NCI-H1105 (cell line): ENCODE results near the gene PET100.

Experiments
- DNase-seq: peaks from one replicate; lab custom pipeline; 2025; lab: John Stamatoyannopoulos, UW

Gene PET100, protein sequence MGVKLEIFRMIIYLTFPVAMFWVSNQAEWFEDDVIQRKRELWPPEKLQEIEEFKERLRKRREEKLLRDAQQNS

GRCh38 chr19:7629347-7630054 lies at the start of gene PET100, which contains the start of gene XAB2:
Gene PET100, plus strand, starts transcription at chr19:7629793. Its CDS starts 41 bp downstream, at chr19:7629834.
Gene XAB2, minus strand, starts transcription at chr19:7629545. Its CDS starts 18 bp downstream, at chr19:7629527.
- DNase-seq: peak; percentile 97

DNA sequence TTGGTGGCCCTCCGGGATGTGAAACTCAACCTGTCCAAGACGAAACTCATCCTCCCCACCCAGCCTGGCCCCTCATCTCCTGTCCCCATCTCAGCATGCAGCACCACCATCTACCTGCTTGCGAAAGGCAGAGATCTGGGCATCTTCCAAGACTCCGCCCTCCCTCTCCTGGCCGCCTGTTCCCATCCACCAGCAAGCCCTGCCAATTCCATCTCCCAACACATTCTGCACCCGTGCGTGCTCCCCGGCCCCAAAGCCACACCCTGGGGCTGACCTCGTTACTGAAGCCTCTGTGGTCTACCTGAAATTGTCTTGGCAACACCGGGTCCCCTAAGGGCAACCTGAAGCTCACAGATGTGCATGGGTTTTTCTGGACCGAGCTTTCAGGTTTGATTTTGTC lies 47.1 kb upstream of the PET100 start:
- no peak for DNase-seq

- DNase-seq: no peak
Observed at GRCh38 chr19:7589822-7590221, 39.8 kb upstream of the PET100 start.

- DNase-seq: no peak
Observed at GRCh38 chr19:7590256-7590655, 39.3 kb upstream of the PET100 start.

DNA sequence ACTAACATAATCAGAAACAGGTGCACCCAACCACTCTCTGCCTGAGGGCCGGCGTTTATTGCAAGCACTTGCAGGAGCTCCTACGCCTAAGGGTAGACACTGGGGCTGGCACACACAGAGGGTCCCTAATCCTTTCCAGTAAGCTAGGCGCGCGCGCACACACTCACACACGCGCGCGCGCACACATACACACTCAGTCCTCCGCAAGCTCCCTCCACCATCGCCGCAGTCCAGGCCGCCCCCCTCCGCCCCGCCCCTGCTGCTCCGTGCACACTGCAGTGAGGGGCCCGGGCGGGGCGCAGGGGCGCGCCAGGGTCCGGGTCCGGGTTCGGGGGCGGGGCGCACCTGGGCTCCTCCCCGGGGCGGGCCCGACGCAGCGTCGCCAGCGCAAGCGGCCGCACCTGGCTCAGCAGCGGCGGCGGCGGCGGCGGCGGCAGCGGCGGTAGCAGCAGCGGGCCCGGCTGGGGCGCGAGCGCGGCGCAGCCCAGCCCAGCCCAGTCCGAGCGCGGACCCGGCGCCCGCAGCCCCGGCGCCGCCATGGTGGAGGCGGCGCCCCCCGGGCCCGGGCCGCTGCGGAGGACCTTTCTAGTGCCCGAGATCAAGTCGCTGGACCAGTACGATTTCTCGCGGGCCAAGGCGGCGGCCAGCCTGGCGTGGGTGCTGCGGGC lies 34.0 kb upstream of the PET100 start, which contains the start of gene CAMSAP3:
Gene CAMSAP3, plus strand, starts transcription at position 398 of the 668 bp plus-strand sequence. Its CDS starts 140 bp downstream, at position 538.
- peak; percentile 84 for DNase-seq

DNA sequence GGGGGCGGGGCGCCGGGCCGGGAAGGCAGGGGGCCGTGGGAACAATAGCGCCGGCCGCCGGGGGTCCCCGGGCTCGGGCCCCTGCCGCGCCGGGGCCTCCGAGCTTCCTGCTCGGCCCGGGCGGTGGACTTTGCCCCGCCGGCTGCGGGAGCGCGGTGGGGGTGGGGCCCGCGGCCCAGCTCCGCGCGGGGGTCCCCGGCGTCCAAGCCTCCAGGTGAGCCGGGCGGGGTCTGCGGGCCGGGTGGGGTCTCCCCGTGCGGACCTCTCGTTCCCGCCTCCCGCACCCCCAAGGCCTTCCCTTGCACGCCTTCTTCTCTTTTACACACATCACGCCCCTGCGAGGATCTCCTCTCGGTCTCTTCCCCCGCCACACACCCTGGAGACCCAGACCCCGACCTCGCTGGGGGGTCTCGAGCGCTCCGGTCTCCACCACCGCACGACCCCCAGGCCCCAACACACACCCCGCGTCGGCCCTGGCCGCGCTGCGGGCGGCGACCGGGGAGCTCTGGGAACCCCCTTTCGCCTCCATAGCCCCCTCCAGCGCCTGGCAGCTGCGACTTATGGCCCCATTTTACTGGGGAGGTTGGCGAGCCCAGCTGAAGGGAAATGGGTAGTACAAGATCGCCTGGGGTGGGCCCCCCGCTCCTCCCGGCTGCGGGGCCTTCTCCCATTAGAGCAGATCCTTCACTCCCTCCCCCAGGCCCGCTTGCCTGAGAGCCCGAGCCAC lies 33.2 kb upstream of the PET100 start:
- no peak for DNase-seq

- DNase-seq: no peak
Observed at GRCh38 chr19:7597689-7598088, 31.9 kb upstream of the PET100 start.

DNA sequence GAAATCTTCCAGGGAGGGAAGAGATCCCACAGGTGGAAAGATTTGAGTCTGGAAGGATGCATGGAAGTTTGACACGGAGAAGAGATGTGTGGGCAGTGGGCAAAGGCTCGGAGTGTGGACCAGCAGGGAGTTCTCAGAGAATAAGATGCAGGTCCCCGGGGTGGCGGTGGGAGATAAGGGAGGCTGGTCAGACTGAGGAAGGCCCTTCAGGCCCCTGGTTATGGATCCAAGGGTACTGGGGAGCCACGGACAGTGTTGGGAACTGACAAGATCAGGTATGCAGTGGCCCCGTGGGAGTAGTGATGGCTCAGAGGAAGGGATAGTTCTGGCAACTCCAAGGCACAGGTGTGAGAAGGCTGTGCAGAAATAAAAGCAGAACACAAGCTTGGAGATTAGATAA lies 31.4 kb upstream of the PET100 start:
- no peak for DNase-seq

DNA sequence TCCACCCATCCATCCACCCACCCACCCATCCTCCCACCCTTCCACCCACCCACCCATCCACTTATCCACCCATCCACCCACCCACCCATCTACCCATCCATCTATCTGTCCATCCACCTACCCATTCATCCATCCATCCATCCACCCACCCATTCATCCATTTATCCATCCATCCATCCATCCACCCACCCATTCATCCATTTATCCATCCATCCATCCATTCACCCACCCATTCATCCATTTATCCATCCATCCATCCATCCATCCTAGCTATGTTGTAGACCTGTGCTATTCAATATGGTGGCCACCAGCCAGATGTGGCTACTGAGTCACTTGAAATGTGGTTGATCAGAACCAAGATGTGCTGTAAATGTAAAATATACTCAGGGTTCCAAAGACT lies 28.9 kb upstream of the PET100 start:
- no peak for DNase-seq

- no peak for DNase-seq
Observed at GRCh38 chr19:7602240-7602934, 27.2 kb upstream of the PET100 start.

DNA sequence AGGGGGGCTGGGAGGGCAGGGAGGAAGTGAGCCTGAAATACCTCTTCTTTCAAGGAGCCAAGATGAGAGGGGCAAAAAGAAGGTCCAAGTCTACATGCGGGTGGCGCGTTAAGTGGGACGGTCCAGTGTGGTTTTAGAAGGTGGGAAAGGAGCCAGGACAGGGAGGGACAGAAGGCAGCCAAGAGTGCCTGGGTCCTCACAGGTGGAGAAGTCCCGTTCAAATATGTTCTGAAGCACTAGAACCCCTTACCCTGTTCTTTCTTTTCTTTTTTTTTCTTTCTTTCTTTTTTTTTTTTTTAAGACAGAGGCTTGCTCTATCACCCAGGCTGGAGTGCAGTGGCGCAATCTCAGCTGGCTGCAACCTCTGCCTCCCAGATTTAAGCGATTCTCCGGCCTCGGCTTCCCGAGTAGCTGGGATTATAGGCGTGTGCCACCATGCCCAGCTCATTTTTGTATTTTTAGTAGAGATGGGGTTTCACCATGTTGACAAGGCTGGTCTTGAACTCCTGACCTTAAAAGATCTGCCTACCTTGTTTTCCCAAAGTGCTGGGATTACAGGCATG lies 26.6 kb upstream of the PET100 start:
- no peak for DNase-seq

DNA sequence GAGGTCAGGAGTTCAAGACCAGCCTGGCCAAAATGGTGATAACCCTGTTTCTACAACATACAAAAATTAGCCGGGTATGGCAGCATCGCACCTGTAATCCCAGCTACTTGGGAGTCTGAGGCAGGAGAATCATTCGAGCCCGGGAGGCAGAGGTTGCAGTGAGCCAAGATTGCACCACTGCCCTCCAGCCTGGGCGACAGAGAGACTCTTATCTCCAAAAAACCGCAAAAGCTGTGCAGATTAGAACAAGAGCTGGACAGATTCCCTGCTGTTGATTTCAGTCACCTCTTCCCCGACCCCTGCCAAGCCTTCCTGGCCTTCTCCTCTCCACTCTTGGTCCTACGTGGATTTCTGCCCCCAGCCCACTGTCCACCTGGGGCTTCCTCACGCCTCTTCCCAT lies 25.7 kb upstream of the PET100 start:
- no peak for DNase-seq

- no peak for DNase-seq
Observed at GRCh38 chr19:7605490-7606222, 23.9 kb upstream of the PET100 start.

DNA sequence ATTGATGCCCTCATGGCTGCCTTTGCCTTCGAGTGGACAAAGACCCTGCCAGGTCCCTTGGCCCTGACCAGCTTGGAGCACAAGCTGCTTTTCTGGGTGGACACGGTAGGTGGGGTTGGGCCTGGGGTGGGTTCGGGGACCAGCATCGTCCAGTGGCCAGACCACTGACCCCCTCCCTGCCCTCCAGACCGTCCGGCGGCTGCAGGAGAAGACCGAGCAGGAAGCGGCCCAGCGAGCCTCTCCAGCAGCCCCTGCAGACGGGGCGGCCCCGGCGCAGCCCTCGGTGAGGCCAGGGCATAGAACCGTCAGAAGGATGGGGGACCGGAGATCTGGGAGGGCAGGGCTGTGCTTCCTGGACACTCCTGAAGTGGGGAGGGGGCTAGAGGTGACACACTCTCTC lies 23.3 kb upstream of the PET100 start:
- no peak for DNase-seq

GRCh38 chr19:7607212-7607873 lies 22.2 kb upstream of the PET100 start:
- DNase-seq: no peak

DNA sequence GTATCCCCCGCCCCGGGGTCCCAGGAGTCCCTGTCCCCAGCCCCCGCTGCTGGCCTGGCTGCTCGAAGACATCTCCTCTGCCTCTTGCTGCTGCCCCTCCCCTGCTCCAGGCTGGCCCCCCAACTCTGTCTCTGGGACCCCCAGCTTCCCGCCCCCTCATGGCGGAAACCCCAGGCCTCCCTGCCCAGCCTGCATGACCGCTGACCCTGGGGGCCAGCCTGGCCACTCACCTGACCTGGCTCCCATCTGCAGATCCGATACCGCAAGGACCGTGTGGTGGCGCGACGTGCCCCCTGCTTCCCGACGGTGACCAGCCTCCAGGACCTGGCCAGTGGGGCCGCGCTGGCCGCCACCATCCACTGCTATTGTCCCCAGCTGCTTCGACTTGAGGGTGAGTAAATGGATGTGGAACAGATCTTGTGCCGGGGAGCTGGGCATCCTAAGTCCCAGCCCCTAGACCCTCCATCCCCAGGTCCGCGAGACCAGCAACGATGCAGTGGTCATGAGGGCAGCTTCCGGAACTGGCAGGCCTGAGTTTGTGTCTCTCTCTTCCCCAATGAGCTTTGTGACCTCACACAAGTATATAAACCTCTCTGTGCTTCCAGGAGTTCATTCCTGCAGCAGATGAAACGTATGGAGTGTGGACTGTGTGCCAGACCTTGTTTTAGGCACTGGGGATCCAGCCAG lies 21.6 kb upstream of the PET100 start:
- DNase-seq: no peak

DNA sequence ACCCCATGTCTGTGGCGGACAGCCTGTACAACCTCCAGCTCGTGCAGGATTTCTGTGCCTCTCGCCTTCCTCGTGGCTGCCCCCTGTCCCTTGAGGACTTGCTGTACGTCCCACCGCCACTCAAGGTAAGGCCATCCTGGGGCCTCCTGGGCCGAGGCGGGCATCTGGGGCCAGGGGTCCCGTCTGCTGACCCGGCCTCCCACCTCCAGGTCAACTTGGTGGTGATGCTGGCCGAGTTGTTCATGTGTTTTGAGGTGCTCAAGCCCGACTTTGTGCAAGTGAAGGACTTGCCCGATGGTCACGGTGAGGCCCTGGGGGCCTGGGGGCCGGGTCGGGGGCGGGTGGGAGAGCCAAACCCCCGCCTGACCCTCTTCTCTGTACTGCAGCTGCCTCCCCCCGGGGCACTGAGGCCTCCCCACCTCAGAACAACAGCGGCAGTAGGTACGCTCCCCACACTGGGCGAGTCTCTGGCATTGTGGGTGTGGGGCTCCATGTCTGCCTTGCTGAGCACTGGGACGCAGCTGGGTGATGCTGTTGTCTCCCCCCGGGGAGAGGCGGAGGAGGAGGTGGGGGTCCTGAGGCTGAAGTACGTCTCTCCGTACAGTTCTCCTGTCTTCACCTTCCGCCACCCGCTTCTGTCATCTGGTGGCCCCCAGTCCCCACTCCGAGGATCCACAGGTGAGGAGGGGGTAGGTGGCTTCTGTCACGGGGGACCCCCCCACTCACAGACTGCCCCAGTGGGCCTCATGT lies 18.9 kb upstream of the PET100 start:
- DNase-seq: no peak

DNA sequence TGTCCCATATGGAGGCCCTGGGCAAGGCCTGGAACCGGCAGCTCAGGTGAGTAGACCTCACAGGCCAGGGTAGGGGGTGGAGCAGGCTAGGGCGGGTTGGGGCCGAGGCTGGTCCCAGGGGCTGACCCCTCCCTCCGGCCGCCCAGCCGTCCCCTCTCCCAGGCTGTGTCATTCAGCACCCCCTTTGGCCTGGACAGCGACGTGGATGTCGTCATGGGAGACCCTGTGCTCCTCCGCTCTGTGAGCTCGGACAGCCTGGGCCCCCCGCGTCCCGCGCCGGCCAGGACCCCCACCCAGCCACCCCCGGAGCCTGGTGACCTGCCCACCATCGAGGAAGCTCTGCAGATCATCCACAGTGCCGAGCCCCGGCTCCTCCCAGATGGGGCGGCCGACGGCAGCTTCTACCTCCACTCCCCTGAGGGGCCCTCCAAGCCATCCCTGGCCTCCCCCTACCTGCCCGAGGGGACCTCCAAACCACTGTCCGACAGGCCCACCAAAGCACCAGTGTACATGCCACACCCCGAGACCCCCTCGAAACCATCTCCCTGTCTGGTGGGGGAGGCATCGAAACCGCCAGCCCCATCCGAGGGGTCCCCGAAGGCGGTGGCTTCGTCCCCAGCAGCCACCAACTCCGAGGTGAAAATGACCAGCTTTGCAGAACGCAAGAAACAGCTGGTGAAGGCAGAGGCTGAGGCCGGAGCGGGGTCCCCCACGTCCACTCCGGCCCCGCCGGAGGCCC lies 17.9 kb upstream of the PET100 start:
- DNase-seq: no peak
